GM12874 (cell line): ENCODE data around the gene HSPBP1.

ENCODE experiments used
- CTCF ChIP-seq: IDR thresholded peaks from 2 replicates; pipeline ENCODE4 v1.5.1; 2011; ENCODE audit warnings: low read depth, mild to moderate bottlenecking, control low read depth, low read length, moderate library complexity; ENCODE audit not compliant: insufficient read depth

Gene HSPBP1

GRCh38 chr19:55250262-55251036 is 29.5 kb downstream of the HSPBP1 start:
- no peak for TF ChIP-seq CTCF

GRCh38 chr19:55249841-55250240 is 30.1 kb downstream of the HSPBP1 start:
- TF ChIP-seq CTCF = no peak

- no peak for TF ChIP-seq CTCF
Measured at GRCh38 chr19:55248704-55249103, 31.2 kb downstream of the HSPBP1 start.

- TF ChIP-seq CTCF = no peak
Measured at GRCh38 chr19:55248166-55248675, 31.7 kb downstream of the HSPBP1 start.

GRCh38 chr19:55247621-55248099 is 32.2 kb downstream of the HSPBP1 start:
- no peak for TF ChIP-seq CTCF

GRCh38 chr19:55246462-55247451 is 33.2 kb downstream of the HSPBP1 start:
- no peak for TF ChIP-seq CTCF

- TF ChIP-seq CTCF = no peak
Measured at GRCh38 chr19:55245236-55245904, 34.5 kb downstream of the HSPBP1 start.
